Cardiac fibroblast (primary cell): ENCODE measurements around the gene RHBDF2.

Experiments used
- DNase-seq, 2 donors: peaks; one replicate each; pipeline versions ENCODE4 v3.0.0 to v3.0.0-alpha.2; 2010; ENCODE audit warnings: low read depth in 2 of 2
- H3K4me3 ChIP-seq, 2 donors: replicated peaks in 1 of 2; 1 replicate in 1 of 2; 2 replicates in 1 of 2; pipeline ENCODE4 v1.5.1; 2011; ENCODE audit warnings: low read depth in 2 of 2, low read length in 2 of 2, mild to moderate bottlenecking in 2 of 2, moderate library complexity in 1 of 2
- CTCF ChIP-seq: IDR thresholded peaks from one replicate; pipeline ENCODE4 v1.5.1; 2011; ENCODE audit warnings: low read depth, mild to moderate bottlenecking, low read length, inconsistent platforms

RHBDF2 gene

GRCh38 chr17:76475302-76475701, 25.9 kb downstream of the RHBDF2 start:
- DNase-seq = no peak
- H3K4me3 ChIP-seq = no peak overlapping the region
- TF ChIP-seq CTCF = no peak

GRCh38 chr17:76474894-76475293, 26.3 kb downstream of the RHBDF2 start:
- no peak for TF ChIP-seq CTCF
- H3K4me3 ChIP-seq = no peak overlapping the region
- no peak for DNase-seq

GRCh38 chr17:76474238-76474637, 27.0 kb downstream of the RHBDF2 start:
- no peak for DNase-seq
- H3K4me3 ChIP-seq = no peak overlapping the region
- TF ChIP-seq CTCF = no peak

GRCh38 chr17:76473541-76473985, 27.7 kb downstream of the RHBDF2 start:
- DNase-seq = no peak
- no peak overlapping the region for H3K4me3 ChIP-seq
- peak; percentile 36 for TF ChIP-seq CTCF

- TF ChIP-seq CTCF = no peak
- H3K4me3 ChIP-seq = no peak overlapping the region
- DNase-seq = no peak
Measured at GRCh38 chr17:76472726-76473125, 28.5 kb downstream of the RHBDF2 start.

- H3K4me3 ChIP-seq = no peak overlapping the region
- DNase-seq = no peak
- no peak for TF ChIP-seq CTCF
Measured at GRCh38 chr17:76472258-76472645, 29.0 kb downstream of the RHBDF2 start.

GRCh38 chr17:76471498-76472257, 29.5 kb downstream of the RHBDF2 start:
- DNase-seq = no peak
- H3K4me3 ChIP-seq = no peak overlapping the region
- no peak for TF ChIP-seq CTCF
